Measurements from ENCODE around the gene CRB2.

Gene CRB2

DNA sequence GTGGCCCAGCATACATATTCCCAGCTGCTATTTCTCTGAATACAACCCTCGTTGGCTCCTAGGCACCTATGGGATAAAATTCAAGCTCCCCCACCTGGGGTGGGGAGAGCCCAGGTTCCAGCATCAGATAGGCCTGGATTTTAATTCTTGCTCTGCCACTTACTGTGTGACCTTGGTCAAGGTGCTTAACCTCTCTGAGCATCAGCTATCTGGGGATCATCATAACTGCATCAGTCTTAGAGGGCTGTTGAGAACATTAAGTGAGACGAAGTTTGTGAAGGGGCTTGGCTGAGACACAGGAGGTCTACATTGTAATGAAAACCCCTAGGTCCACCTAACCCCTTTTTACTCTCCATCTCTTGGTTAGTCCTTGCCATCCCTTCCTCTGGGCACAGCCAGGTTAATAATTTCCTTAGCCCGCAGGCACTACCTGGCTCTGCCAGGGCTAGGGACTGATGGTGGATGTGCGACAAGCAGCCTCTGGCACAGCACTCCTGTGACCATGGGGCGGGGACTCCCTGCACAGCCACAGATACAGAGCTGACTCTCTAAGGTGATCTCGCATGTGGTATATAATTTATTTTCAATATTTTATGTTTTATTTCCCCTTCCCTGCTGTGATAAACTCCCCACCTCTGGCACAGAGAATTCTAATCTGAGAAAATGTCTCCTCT lies 68.7 kb downstream of the CRB2 start:
- DNase-seq = no peak

DNA sequence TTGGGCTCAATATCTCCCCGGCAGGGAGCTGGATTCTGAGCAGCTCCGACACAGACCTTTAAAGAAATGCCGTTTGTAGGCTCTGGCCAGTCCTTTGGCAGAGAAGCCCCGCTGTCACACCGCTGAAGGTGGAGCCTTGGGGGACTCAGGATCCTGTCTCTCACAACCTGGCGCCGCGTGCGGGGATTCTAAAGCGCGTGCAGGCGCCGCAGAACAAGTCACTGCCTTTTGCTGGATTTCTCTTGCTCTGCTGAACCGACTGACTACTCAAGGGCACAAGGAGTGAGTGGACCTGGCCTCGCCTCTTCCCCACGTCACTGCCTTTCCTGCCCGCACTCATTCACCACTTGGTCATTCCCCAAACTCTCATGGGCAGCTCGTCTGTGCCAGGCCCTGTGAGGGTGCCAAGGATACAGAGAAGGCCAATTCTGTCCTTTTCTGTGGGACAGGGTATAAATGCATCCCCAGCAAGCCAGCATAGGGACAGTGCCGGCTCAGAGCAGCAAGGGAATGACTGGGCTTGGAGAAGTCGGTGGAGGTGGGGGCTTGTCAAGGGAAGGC lies 69.3 kb downstream of the CRB2 start:
- DNase-seq = no peak

DNA sequence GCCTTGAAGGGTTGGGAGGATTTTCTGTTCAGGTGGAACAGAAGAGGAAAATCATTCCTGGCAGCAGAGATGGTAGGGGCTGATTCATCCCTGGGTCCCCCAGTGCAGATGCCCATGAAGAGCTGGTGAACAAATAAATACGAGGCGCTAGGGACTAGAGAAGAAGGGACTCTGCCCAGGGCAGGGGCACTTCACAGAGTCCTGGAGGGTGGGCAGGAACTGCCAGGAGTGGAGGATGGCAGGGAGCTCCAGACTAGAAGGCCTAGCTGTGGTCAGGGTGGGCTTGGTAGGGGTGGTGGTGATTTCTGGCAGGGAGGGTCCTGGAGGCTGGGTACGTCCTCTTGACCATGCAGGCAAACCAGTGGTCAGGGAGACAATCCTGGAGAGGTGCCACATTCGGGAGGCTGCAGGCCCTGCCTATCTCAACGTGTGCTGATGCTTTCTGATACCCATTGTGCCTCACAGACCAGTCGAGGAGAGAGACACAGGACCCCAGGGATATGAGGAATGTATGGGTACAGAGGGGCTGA lies 69.9 kb downstream of the CRB2 start:
- no peak for DNase-seq

DNA sequence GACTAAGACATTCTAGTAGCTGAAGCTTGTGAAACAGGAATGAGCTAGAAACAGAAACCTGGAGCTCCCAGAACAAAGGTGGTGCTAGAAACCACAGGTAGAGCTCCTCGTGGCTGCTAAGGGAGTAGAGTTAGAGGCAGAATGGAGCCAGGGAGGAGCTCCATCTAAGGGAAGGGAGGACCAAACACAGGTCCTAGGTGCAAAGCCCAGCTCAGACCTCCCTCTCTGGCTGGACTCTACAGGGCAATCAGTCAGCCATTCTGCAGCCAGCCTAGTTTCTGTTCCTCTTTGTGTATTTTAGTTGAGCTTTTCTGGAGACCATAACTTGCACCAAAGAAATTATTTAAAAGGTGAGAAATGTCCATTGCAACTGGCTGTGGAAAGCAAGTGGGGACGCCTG lies 70.4 kb downstream of the CRB2 start:
- no peak for DNase-seq

All from amniotic stem cell (primary cell).